Measurements from ENCODE around the gene UCP2.

- TF ChIP-seq POLR2A (IDR thresholded peaks at IDR 0.05), result no peak
- TF ChIP-seq CTCF (IDR thresholded peaks at IDR 0.05), result no peak
- no peak for TF ChIP-seq POLR2AphosphoS5 (IDR thresholded peaks at IDR 0.05)
Observed at GRCh38 chr11:73977856-73978519, 4.7 kb downstream of the UCP2 start.

Measured in transverse colon (tissue), 4 donors.